Neural cell (in vitro differentiated cells): ENCODE measurements around the gene GP5. TPM values are rescaled to one million over a fixed set of nuclear protein-coding genes. Genes with fewer than 3 reads are reported as not detected.

Source experiments
- H2AFZ ChIP-seq: fragments of 200-600, 300-800 bp; sonication (generic), shearing (Covaris generic); 2 replicates; pipeline ENCODE4 v1.6.0; 2014; ENCODE audit warnings: low read depth, mild to moderate bottlenecking, antibody characterized with exemption, low read length, moderate library complexity
- H3F3A ChIP-seq: fragments of 200-600 bp; shearing (Covaris generic); 2 replicates; pipeline ENCODE4 v1.6.1; 2016; ENCODE audit warnings: mild to moderate bottlenecking, moderate library complexity, mixed read lengths, antibody characterized with exemption, low read length; ENCODE audit not compliant: insufficient read depth, poor library complexity, severe bottlenecking
- H3K27ac ChIP-seq: fragments of 200-600, 300-800 bp; sonication (generic), shearing (Covaris generic); 2 replicates; pipeline ENCODE4 v1.5.1; 2014; ENCODE audit warnings: mild to moderate bottlenecking, low read length, moderate library complexity
- H3K27me3 ChIP-seq: fragments of 300-800, 200-600 bp; sonication (generic), shearing (Covaris generic); 2 replicates; pipeline ENCODE4 v1.6.0; 2014; ENCODE audit warnings: mild to moderate bottlenecking, low read depth, low read length, moderate library complexity; ENCODE audit not compliant: insufficient read depth
- H3K36me3 ChIP-seq: fragments of 300-800, 200-600 bp; sonication (generic), shearing (Covaris generic); 2 replicates; pipeline ENCODE4 v1.5.1; 2014; ENCODE audit warnings: mild to moderate bottlenecking, antibody characterized with exemption, low read length, moderate library complexity; ENCODE audit not compliant: insufficient read depth
- H3K4me2 ChIP-seq: fragments of 300-800, 200-600 bp; sonication (generic), shearing (Covaris generic); 2 replicates; pipeline ENCODE4 v1.6.0; 2014; ENCODE audit warnings: mild to moderate bottlenecking, low read length
- H3K4me3 ChIP-seq: fragments of 300-800, 200-600 bp; sonication (generic), shearing (Covaris generic); 2 replicates; pipeline ENCODE4 v1.5.1; 2014; ENCODE audit warnings: mild to moderate bottlenecking, low read length, moderate library complexity
- H3K79me2 ChIP-seq: fragments of 200-600 bp; shearing (Covaris generic); replicated peaks from 2 replicates; pipeline ENCODE4 v1.6.0; 2014; ENCODE audit warnings: mild to moderate bottlenecking, low read length, moderate library complexity; ENCODE audit not compliant: insufficient read depth
- H3K9ac ChIP-seq: fragments of 300-800, 200-600 bp; sonication (generic), shearing (Covaris generic); 2 replicates; pipeline ENCODE4 v1.6.1; 2016; ENCODE audit warnings: mild to moderate bottlenecking, low read length, mixed read lengths
- H3K9me2 ChIP-seq: fragments of 200-600 bp; shearing (Covaris generic); 2 replicates; pipeline ENCODE4 v1.6.1; 2016; ENCODE audit warnings: mild to moderate bottlenecking, low read length, mixed read lengths; ENCODE audit not compliant: insufficient read depth
- H3K9me3 ChIP-seq: fragments of 200-600, 300-800 bp; sonication (generic), shearing (Covaris generic); 2 replicates; pipeline ENCODE4 v1.6.1; 2016; ENCODE audit warnings: mild to moderate bottlenecking, mixed run types, low read length, moderate library complexity, mixed read lengths
- H4K20me1 ChIP-seq: fragments of 200-600 bp; shearing (Covaris generic); 2 replicates; pipeline ENCODE4 v1.6.1; 2016; ENCODE audit warnings: mild to moderate bottlenecking, mixed run types; ENCODE audit not compliant: insufficient read depth
- CTCF ChIP-seq: fragments of 450-650 bp; IDR thresholded peaks from 2 replicates; pipeline ENCODE4 v1.5.1; 2014; ENCODE audit warnings: antibody characterized with exemption, mild to moderate bottlenecking, moderate library complexity; ENCODE audit not compliant: poor library complexity, severe bottlenecking
- EP300 ChIP-seq: fragments of 450-650 bp; conservative IDR thresholded peaks from 2 replicates; pipeline ENCODE4 v1.6.1; 2014; ENCODE audit warnings: antibody characterized with exemption, mild to moderate bottlenecking, moderate library complexity; ENCODE audit not compliant: poor library complexity, severe bottlenecking
- EZH2 ChIP-seq: fragments of 200-600, 300-800 bp; shearing (Covaris generic), sonication (generic); IDR thresholded peaks from 2 replicates; pipeline ENCODE4 v1.6.1; 2014; ENCODE audit warnings: antibody characterized with exemption, low read length, borderline replicate concordance, mild to moderate bottlenecking; ENCODE audit not compliant: insufficient read depth, poor library complexity, severe bottlenecking
- MXI1 ChIP-seq: fragments of 450-650 bp; conservative IDR thresholded peaks from 2 replicates; pipeline ENCODE4 v1.6.1; 2014; ENCODE audit warnings: antibody characterized with exemption, mild to moderate bottlenecking; ENCODE audit not compliant: poor library complexity, severe bottlenecking
- POLR2AphosphoS5 ChIP-seq: IDR thresholded peaks from 2 replicates; pipeline ENCODE4 v1.6.1; 2012
- RAD21 ChIP-seq: fragments of 450-650 bp; conservative IDR thresholded peaks from 2 replicates; pipeline ENCODE4 v1.6.1; 2014; ENCODE audit warnings: antibody characterized with exemption, mild to moderate bottlenecking, moderate library complexity
- REST ChIP-seq: IDR thresholded peaks from 2 replicates; pipeline ENCODE4 v1.6.1; 2012; ENCODE audit warnings: borderline replicate concordance
- SMC3 ChIP-seq: fragments of 450-650 bp; conservative IDR thresholded peaks from 2 replicates; pipeline ENCODE4 v1.6.1; 2014; ENCODE audit warnings: antibody characterized with exemption, mild to moderate bottlenecking, moderate library complexity; ENCODE audit not compliant: poor library complexity
- TAF1 ChIP-seq: IDR thresholded peaks from 2 replicates; pipeline ENCODE4 v1.6.1; 2012; ENCODE audit warnings: low read depth
- polyA plus RNA-seq: library from polyadenylated mRNA; depleted of rRNA; stranded (reverse); fragments of >200 nt; gene quantifications from 2 replicates; pipeline ENCODE4 v1.2.3, GENCODE V29; 2014

GP5 gene
- polyA plus RNA-seq, 1 donor from 2014 or later: 0.14 TPM

DNA sequence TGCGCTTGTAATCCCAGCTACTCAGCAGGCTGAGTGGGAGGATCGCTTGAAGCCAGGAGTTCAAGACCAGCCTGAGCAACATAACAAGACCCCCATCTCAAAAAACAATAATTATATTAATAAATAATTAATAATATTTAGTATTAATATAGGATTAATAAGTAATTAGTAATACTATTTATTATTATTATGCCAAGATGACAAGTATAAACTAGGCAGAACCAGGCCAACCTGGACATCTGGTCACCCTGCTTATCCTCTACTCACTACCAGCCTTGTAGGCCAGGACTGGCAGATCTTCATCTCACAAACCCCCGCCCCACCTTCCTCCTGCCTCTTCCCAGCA lies 48.4 kb downstream of the GP5 start:
- TF ChIP-seq REST (no peak), RAD21 (no peak), TAF1 (no peak), SMC3 (no peak), MXI1 (no peak), EP300 (no peak), EZH2 (no peak), CTCF (no peak), POLR2AphosphoS5 (no peak)
- no peaks in the 10 kb centered on the region for H3K79me2 ChIP-seq
- no peaks in the 10 kb centered on the region for H3K9me3 ChIP-seq
- H4K20me1 ChIP-seq: no peaks in the 10 kb centered on the region
- no peaks in the 10 kb centered on the region for H3K9me2 ChIP-seq
- H3F3A ChIP-seq: no peaks in the 10 kb centered on the region
- no peak overlapping the region for H3K27ac ChIP-seq
- H3K36me3 ChIP-seq: no peaks in the 10 kb centered on the region
- H2AFZ ChIP-seq: no peak overlapping the region
- no peak overlapping the region for H3K4me3 ChIP-seq
- no peak overlapping the region for H3K9ac ChIP-seq
- no peak overlapping the region for H3K4me2 ChIP-seq
- no peaks in the 10 kb centered on the region for H3K27me3 ChIP-seq

DNA sequence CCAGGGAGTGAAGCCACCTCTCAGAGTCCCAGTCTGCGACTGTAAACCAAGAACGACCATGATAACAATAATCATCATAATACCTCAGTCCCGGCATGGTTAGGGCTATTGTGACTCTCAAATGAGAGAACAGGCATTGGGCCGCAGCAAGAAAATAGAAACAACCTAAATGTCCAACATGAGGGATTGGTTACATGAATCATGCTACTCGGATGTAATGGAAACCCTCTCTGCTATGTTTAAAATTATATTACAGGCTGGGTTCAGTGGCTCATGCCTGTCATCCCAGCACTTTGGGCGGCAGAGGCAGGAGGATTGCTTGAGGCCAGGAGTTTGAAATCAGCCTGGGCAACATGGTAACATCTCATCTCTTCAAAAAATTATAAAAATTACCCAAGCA lies 50.7 kb downstream of the GP5 start:
- Histone ChIP-seq H3K79me2 (no peaks in the 10 kb centered on the region), H3K4me3 (no peak overlapping the region), H3K4me2 (no peak overlapping the region), H4K20me1 (no peaks in the 10 kb centered on the region), H3K27ac (no peak overlapping the region), H3K9me3 (no peaks in the 10 kb centered on the region), H3K36me3 (no peaks in the 10 kb centered on the region), H3K9me2 (no peaks in the 10 kb centered on the region), H3K27me3 (no peaks in the 10 kb centered on the region), H2AFZ (no peak overlapping the region), H3F3A (no peaks in the 10 kb centered on the region), H3K9ac (no peak overlapping the region)
- TF ChIP-seq MXI1: no peak

- no peaks in the 10 kb centered on the region for H3K9me3 ChIP-seq
- TF ChIP-seq EZH2 (no peak), MXI1 (no peak), EP300 (no peak), REST (no peak), RAD21 (no peak), SMC3 (no peak), TAF1 (no peak), CTCF (no peak), POLR2AphosphoS5 (no peak)
- no peaks in the 10 kb centered on the region for H3K27me3 ChIP-seq
- H3K9me2 ChIP-seq: no peaks in the 10 kb centered on the region
- H3K79me2 ChIP-seq: no peaks in the 10 kb centered on the region
- no peak overlapping the region for H3K4me3 ChIP-seq
- no peak overlapping the region for H3K9ac ChIP-seq
- H3K36me3 ChIP-seq: no peaks in the 10 kb centered on the region
- no peaks in the 10 kb centered on the region for H3F3A ChIP-seq
- H2AFZ ChIP-seq: no peak overlapping the region
- no peaks in the 10 kb centered on the region for H4K20me1 ChIP-seq
- no peak overlapping the region for H3K4me2 ChIP-seq
- H3K27ac ChIP-seq: no peak overlapping the region
Observed at GRCh38 chr3:194346621-194347020, 52.4 kb downstream of the GP5 start.
